HepG2 (cell line): ENCODE measurements around the gene HEATR1.

ENCODE experiments used
- JUN ChIP-seq: sonication (generic); formaldehyde crosslinking; IDR thresholded peaks from 2 replicates; pipeline ENCODE4 v1.4.0; 2020; ENCODE audit warnings: mild to moderate bottlenecking, missing genetic modification reagents
- YY1 ChIP-seq: IDR thresholded peaks from 2 replicates; pipeline ENCODE4 v1.6.1; 2011; ENCODE audit warnings: low read length, low read depth, moderate library complexity, mild to moderate bottlenecking; ENCODE audit not compliant: insufficient read depth, insufficient replicate concordance
- ZKSCAN1 ChIP-seq: fragments of 150-350 bp; IDR thresholded peaks from 2 replicates; pipeline ENCODE4 v1.6.1; 2014; ENCODE audit warnings: low read length

- TF ChIP-seq ZKSCAN1 (no peak), YY1 (no peak), JUN (CRISPR knock-in tag) (no peak)
Observed at GRCh38 chr1:236590553-236591150, 13.7 kb downstream of the HEATR1 start.
